ENCODE measurements around the gene DSC1. TPM values are rescaled to one million over a fixed set of nuclear protein-coding genes. Genes with fewer than 3 reads are reported as not detected.
"Not testable (repeated sequence)": the region's sequence is repeated elsewhere in the genome, so short reads cannot be mapped to it uniquely, and the experiment has no call there.

DSC1 gene
- total RNA-seq, 1 donor from 2014 or later: not detected

- Mint-ChIP-seq H3K4me1 (ENCODE audit: low read depth, unreplicated experiment) (no peaks in the 10 kb centered on the region), H3K4me3 (ENCODE audit: unreplicated experiment) (no peak overlapping the region), H3K9me3 (ENCODE audit: unreplicated experiment) (no peaks in the 10 kb centered on the region), H3K36me3 (ENCODE audit: unreplicated experiment) (no peaks in the 10 kb centered on the region), H3K27me3 (ENCODE audit: unreplicated experiment) (no peaks in the 10 kb centered on the region), H3K27ac (ENCODE audit: unreplicated experiment) (no peak overlapping the region)
- no peak for TF ChIP-seq CTCF (IDR thresholded peaks at IDR 0.05; ENCODE audit: partially characterized antibody, unreplicated experiment)
- no peak for DNase-seq
Observed at GRCh38 chr18:31192086-31192776, 29.6 kb upstream of the DSC1 start.

- H3K27ac Mint-ChIP-seq (ENCODE audit: unreplicated experiment): no peak overlapping the region
- H3K36me3 Mint-ChIP-seq (ENCODE audit: unreplicated experiment): no peaks in the 10 kb centered on the region
Observed at GRCh38 chr18:31190919-31191318, 28.3 kb upstream of the DSC1 start.

GRCh38 chr18:31189757-31190156, 27.1 kb upstream of the DSC1 start:
- no peak overlapping the region for H3K4me3 Mint-ChIP-seq (ENCODE audit: unreplicated experiment)
- DNase-seq: no peak
- H3K4me1 Mint-ChIP-seq (ENCODE audit: low read depth, unreplicated experiment): no peaks in the 10 kb centered on the region
- no peak overlapping the region for H3K27ac Mint-ChIP-seq (ENCODE audit: unreplicated experiment)
- H3K27me3 Mint-ChIP-seq (ENCODE audit: unreplicated experiment): no peaks in the 10 kb centered on the region
- H3K9me3 Mint-ChIP-seq (ENCODE audit: unreplicated experiment): no peaks in the 10 kb centered on the region
- H3K36me3 Mint-ChIP-seq (ENCODE audit: unreplicated experiment): no peaks in the 10 kb centered on the region
- no peak for TF ChIP-seq CTCF (IDR thresholded peaks at IDR 0.05; ENCODE audit: partially characterized antibody, unreplicated experiment)

More at GRCh38 chr18:31190919-31191318, 28.3 kb upstream of the DSC1 start:
- H3K4me3 Mint-ChIP-seq (ENCODE audit: unreplicated experiment): no peak overlapping the region
- H3K9me3 Mint-ChIP-seq (ENCODE audit: unreplicated experiment): no peaks in the 10 kb centered on the region
- DNase-seq: no peak
- no peaks in the 10 kb centered on the region for H3K4me1 Mint-ChIP-seq (ENCODE audit: low read depth, unreplicated experiment)
- H3K27me3 Mint-ChIP-seq (ENCODE audit: unreplicated experiment): no peaks in the 10 kb centered on the region
- no peak for TF ChIP-seq CTCF (IDR thresholded peaks at IDR 0.05; ENCODE audit: partially characterized antibody, unreplicated experiment)

DNA sequence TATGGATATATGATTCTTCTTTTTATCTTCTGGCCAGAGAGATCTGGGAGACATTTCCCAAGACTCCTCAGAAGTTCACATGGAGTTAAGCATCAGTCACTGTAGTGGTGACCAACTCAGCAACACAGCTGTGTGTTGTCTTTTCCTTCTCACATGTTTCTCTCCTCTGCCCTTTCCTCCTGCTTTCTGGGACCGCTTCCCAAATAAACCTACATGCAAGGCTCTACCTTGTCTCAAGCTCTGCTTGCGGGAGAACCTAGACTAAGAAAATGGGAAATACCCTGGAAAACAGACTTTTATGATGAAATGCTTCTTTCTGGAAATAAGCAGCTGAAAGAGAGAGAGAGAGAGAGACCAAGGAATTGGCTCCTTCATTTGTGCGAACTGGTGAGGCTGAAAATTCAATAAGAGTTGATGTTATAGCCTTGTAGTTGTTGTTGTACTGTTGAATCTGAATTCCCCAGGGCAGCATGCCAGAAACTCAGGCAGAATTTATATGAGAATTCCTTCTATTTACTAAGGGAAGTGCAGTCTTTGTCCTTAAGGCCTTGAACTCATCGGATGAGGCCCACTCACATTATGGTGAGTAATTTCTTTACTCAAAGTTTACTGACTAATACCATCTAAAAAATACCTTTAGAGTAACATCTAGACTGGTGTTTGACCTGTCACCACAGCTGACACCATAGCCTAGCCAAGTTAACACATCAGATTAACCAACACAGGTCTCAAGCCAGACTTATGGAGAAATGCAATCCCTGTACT, 22.7 kb upstream of the DSC1 start:
- no peaks in the 10 kb centered on the region for H3K4me1 Mint-ChIP-seq (ENCODE audit: low read depth, unreplicated experiment)
- no peak for DNase-seq
- H3K4me3 Mint-ChIP-seq (ENCODE audit: unreplicated experiment): no peak overlapping the region
- H3K27me3 Mint-ChIP-seq (ENCODE audit: unreplicated experiment): no peaks in the 10 kb centered on the region
- H3K27ac Mint-ChIP-seq (ENCODE audit: unreplicated experiment): no peak overlapping the region
- TF ChIP-seq CTCF (IDR thresholded peaks at IDR 0.05; ENCODE audit: partially characterized antibody, unreplicated experiment): no peak
- H3K9me3 Mint-ChIP-seq (ENCODE audit: unreplicated experiment): no peaks in the 10 kb centered on the region
- H3K36me3 Mint-ChIP-seq (ENCODE audit: unreplicated experiment): no peaks in the 10 kb centered on the region

- no peak for TF ChIP-seq CTCF (IDR thresholded peaks at IDR 0.05; ENCODE audit: partially characterized antibody, unreplicated experiment)
- H3K27ac Mint-ChIP-seq (ENCODE audit: unreplicated experiment): no peak overlapping the region
- H3K27me3 Mint-ChIP-seq (ENCODE audit: unreplicated experiment): no peaks in the 10 kb centered on the region
- no peaks in the 10 kb centered on the region for H3K36me3 Mint-ChIP-seq (ENCODE audit: unreplicated experiment)
- no peak overlapping the region for H3K4me3 Mint-ChIP-seq (ENCODE audit: unreplicated experiment)
- H3K4me1 Mint-ChIP-seq (ENCODE audit: low read depth, unreplicated experiment): no peaks in the 10 kb centered on the region
- H3K9me3 Mint-ChIP-seq (ENCODE audit: unreplicated experiment): no peaks in the 10 kb centered on the region
- DNase-seq: no peak
Observed at GRCh38 chr18:31183302-31183701, 20.6 kb upstream of the DSC1 start.

GRCh38 chr18:31177369-31177768, 14.7 kb upstream of the DSC1 start:
- H3K36me3 Mint-ChIP-seq (ENCODE audit: unreplicated experiment); DNase-seq; H3K4me1 Mint-ChIP-seq (ENCODE audit: low read depth, unreplicated experiment); H3K27me3 Mint-ChIP-seq (ENCODE audit: unreplicated experiment); H3K27ac Mint-ChIP-seq (ENCODE audit: unreplicated experiment); H3K4me3 Mint-ChIP-seq (ENCODE audit: unreplicated experiment); H3K9me3 Mint-ChIP-seq (ENCODE audit: unreplicated experiment): not testable (repeated sequence)
